Measurements from ENCODE around the gene NUDT4.

The NUDT4 gene

GRCh38 chr12:93379326-93379980, 1.7 kb downstream of the NUDT4 start:
- no peak for TF ChIP-seq GATA2 (IDR thresholded peaks at IDR 0.05; ENCODE audit: low read depth, low read length)
- TF ChIP-seq GATA3 (IDR thresholded peaks at IDR 0.05; ENCODE audit: low read depth, low read length), result no peak

- no peak for TF ChIP-seq GATA3 (IDR thresholded peaks at IDR 0.05; ENCODE audit: low read depth, low read length)
- no peak for TF ChIP-seq GATA2 (IDR thresholded peaks at IDR 0.05; ENCODE audit: low read depth, low read length)
Observed at GRCh38 chr12:93379981-93380361, 2.2 kb downstream of the NUDT4 start.

GRCh38 chr12:93380480-93381121, 2.9 kb downstream of the NUDT4 start:
- TF ChIP-seq GATA3 (IDR thresholded peaks at IDR 0.05; ENCODE audit: low read depth, low read length), result no peak
- TF ChIP-seq GATA2 (IDR thresholded peaks at IDR 0.05; ENCODE audit: low read depth, low read length), result no peak

GRCh38 chr12:93381161-93381975, 3.6 kb downstream of the NUDT4 start:
- no peak for TF ChIP-seq GATA2 (IDR thresholded peaks at IDR 0.05; ENCODE audit: low read depth, low read length)
- TF ChIP-seq GATA3 (IDR thresholded peaks at IDR 0.05; ENCODE audit: low read depth, low read length), result no peak

- no peak for TF ChIP-seq GATA2 (IDR thresholded peaks at IDR 0.05; ENCODE audit: low read depth, low read length)
- TF ChIP-seq GATA3 (IDR thresholded peaks at IDR 0.05; ENCODE audit: low read depth, low read length), result no peak
Observed at GRCh38 chr12:93387780-93388179, 10.1 kb downstream of the NUDT4 start.

- TF ChIP-seq GATA2 (IDR thresholded peaks at IDR 0.05; ENCODE audit: low read depth, low read length), result no peak
- TF ChIP-seq GATA3 (IDR thresholded peaks at IDR 0.05; ENCODE audit: low read depth, low read length), result no peak
Observed at GRCh38 chr12:93390031-93390430, 12.3 kb downstream of the NUDT4 start.

GRCh38 chr12:93390549-93391297, 13.0 kb downstream of the NUDT4 start:
- TF ChIP-seq GATA2 (IDR thresholded peaks at IDR 0.05; ENCODE audit: low read depth, low read length), result no peak
- no peak for TF ChIP-seq GATA3 (IDR thresholded peaks at IDR 0.05; ENCODE audit: low read depth, low read length)

- TF ChIP-seq GATA3 (IDR thresholded peaks at IDR 0.05; ENCODE audit: low read depth, low read length) (no peak), GATA2 (IDR thresholded peaks at IDR 0.05; ENCODE audit: low read depth, low read length) (no peak)
Observed at GRCh38 chr12:93393425-93393824, 15.7 kb downstream of the NUDT4 start.

GRCh38 chr12:93397412-93397811, 19.7 kb downstream of the NUDT4 start:
- TF ChIP-seq GATA3 (IDR thresholded peaks at IDR 0.05; ENCODE audit: low read depth, low read length) (no peak), GATA2 (IDR thresholded peaks at IDR 0.05; ENCODE audit: low read depth, low read length) (no peak)

GRCh38 chr12:93402333-93403311, 24.9 kb downstream of the NUDT4 start:
- TF ChIP-seq GATA2 (IDR thresholded peaks at IDR 0.05; ENCODE audit: low read depth, low read length), result no peak

GRCh38 chr12:93403988-93404803, 26.5 kb downstream of the NUDT4 start:
- no peak for TF ChIP-seq GATA2 (IDR thresholded peaks at IDR 0.05; ENCODE audit: low read depth, low read length)
